Stimulated activated CD8-positive, alpha-beta memory T cell treated with anti-CD3 and anti-CD28 coated beads, Interleukin-2, amount 100 ng/mL, for 1 hour (primary cell): ENCODE measurements around the gene DCUN1D2.
"Not testable (repeated sequence)": the region's sequence is repeated elsewhere in the genome, so short reads cannot be mapped to it uniquely, and the experiment has no call there.

ENCODE experiments used
- DNase-seq, 2 donors: peaks; one replicate each; pipeline ENCODE4 v3.0.0-alpha.2; 2020; ENCODE audit warnings: low read depth in 2 of 2

DCUN1D2 gene

GRCh38 chr13:113490496-113491417, at the start of gene DCUN1D2:
Gene DCUN1D2, minus strand, starts transcription at chr13:113490711. Its CDS starts 42 bp downstream, at chr13:113490669.
- peak; percentile 57 for DNase-seq

GRCh38 chr13:113539822-113540221, 49.3 kb upstream of the DCUN1D2 start:
- no peak for DNase-seq

GRCh38 chr13:113539176-113539575, 48.7 kb upstream of the DCUN1D2 start:
- no peak for DNase-seq

GRCh38 chr13:113538689-113539058, 48.2 kb upstream of the DCUN1D2 start:
- no peak for DNase-seq

- no peak for DNase-seq
These were observed 47.6 kb upstream of the DCUN1D2 start for GRCh38 chr13:113537909-113538688.

GRCh38 chr13:113537205-113537604, 46.7 kb upstream of the DCUN1D2 start:
- no peak for DNase-seq

- no peak for DNase-seq
These were observed 46.1 kb upstream of the DCUN1D2 start for GRCh38 chr13:113536461-113537110.

- DNase-seq = no peak
These were observed 44.9 kb upstream of the DCUN1D2 start for GRCh38 chr13:113535381-113535781.

GRCh38 chr13:113534236-113534860, 43.8 kb upstream of the DCUN1D2 start:
- DNase-seq = no peak

GRCh38 chr13:113533161-113533840, 42.8 kb upstream of the DCUN1D2 start:
- DNase-seq = no peak

GRCh38 chr13:113532156-113532806, 41.8 kb upstream of the DCUN1D2 start:
- DNase-seq = no peak

- no peak for DNase-seq
These were observed 40.7 kb upstream of the DCUN1D2 start for GRCh38 chr13:113531041-113531873.

- no peak for DNase-seq
These were observed 38.3 kb upstream of the DCUN1D2 start for GRCh38 chr13:113528813-113529180.

GRCh38 chr13:113528101-113528812, 37.7 kb upstream of the DCUN1D2 start:
- DNase-seq = no peak

GRCh38 chr13:113527272-113527958, 36.9 kb upstream of the DCUN1D2 start:
- DNase-seq = no peak

- no peak for DNase-seq
These were observed 36.1 kb upstream of the DCUN1D2 start for GRCh38 chr13:113526466-113527220.

- DNase-seq = not testable (repeated sequence)
These were observed 31.9 kb upstream of the DCUN1D2 start for GRCh38 chr13:113522438-113522837.

- DNase-seq = no peak
These were observed 30.1 kb upstream of the DCUN1D2 start for GRCh38 chr13:113520571-113520970.
